ENCODE measurements around the gene VHLL.

VHLL gene

DNA sequence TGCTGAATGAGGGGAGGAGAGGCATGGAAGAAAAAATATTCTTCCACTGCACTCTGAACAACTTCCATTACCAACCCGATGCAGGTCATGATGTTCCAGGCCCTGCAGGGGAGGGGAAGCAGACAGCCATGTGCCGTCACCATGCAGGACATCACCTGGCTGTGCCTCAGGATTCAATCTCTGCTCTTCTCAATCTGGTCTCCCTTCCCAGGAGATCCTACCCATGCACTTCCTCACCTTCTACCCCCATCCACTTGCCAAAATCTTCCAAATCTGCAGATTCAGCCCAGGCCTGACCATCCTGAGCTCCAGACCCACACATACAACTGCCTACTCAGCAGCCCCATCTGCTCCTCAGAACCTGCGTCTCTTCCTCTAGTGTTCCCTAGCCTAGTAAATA is 45.5 kb downstream of the VHLL start:
- no peak for DNase-seq (ENCODE audit: low spot score)
- no peak for TF ChIP-seq CTCF (IDR thresholded peaks at IDR 0.05; ENCODE audit: extremely low read depth, missing control alignments)

GRCh38 chr1:156251527-156251926 is 47.6 kb downstream of the VHLL start:
- TF ChIP-seq CTCF (IDR thresholded peaks at IDR 0.05; ENCODE audit: extremely low read depth, missing control alignments): no peak
- no peak for DNase-seq (ENCODE audit: low spot score)

GRCh38 chr1:156249593-156249992 is 49.5 kb downstream of the VHLL start:
- no peak for TF ChIP-seq CTCF (IDR thresholded peaks at IDR 0.05; ENCODE audit: extremely low read depth, missing control alignments)

More at GRCh38 chr1:156249593-156249992, 49.5 kb downstream of the VHLL start:
- no peak for DNase-seq (ENCODE audit: low spot score)

Measured in GM20000 (cell line).